NCI-H2171 (cell line): ENCODE measurements around the gene MOV10L1.
"Not testable (repeated sequence)": the region's sequence is repeated elsewhere in the genome, so short reads cannot be mapped to it uniquely, and the experiment has no call there.

Experiments
- DNase-seq: peaks from one replicate; lab custom pipeline; 2025; lab: John Stamatoyannopoulos, UW

MOV10L1 gene

DNA sequence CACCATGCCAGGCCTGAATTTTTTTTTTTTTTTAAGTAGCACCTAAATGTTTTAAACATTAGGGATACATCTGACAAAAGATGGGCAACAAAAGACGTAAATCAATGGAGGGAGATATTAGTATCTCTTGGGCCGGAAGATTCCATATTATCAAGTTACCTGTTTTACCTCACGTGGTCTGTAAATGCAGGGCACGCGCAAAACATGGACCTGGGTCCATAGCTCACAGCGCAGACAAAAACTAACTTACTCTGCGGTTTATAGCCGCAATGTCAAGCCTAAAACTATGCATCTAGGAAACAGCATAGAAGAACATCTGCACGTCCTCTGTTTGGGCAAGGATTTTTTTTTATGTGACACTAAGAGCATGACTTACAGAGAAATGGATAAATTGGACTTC is 49.2 kb downstream of the MOV10L1 start:
- DNase-seq, result no peak

DNA sequence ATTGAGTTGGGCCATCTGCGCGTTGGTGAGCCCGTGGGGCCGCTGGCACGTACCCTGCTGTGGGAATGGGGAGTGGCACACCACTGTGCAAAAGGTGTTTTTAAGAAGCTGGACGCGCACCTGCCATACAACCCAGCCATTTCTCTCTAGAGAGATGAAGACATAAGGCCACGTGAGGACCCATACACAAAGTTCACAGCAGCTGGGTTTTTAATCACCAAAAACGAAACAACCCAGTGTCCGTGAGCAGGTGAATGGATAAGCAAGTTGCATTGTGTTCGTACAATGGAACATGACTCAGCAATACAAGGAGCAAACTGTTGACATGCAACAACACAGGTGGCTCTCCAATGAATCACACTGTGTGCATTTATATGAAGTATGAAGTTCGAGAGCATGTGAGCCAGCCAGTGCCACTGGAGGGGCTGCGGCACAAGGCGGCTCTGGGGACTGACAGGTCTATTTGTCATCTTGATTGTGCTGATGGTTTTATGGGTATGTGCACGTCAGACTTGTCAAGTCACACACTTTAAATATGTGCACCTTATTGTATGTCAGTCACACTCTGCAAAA is 50.1 kb downstream of the MOV10L1 start:
- DNase-seq, result peak; percentile 74

DNA sequence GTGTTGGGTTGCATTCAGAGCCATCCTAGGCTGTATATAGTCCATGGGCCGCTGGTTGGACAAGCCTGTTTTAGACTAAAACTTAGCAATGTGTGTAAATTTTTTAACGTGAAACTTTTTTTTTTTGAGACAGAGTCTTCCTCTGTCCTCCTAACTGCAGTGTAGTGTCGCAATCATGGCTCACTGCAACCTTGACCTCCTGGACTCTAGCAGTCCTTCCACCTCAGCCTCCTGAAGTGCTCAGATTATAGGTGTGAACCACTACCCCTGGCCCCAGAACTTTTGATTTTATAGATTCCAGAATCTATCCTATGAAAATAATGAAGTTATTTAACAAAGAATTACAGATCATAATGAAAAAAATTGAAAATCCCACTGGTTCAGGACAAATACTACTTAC is 50.8 kb downstream of the MOV10L1 start:
- DNase-seq, result no peak

DNA sequence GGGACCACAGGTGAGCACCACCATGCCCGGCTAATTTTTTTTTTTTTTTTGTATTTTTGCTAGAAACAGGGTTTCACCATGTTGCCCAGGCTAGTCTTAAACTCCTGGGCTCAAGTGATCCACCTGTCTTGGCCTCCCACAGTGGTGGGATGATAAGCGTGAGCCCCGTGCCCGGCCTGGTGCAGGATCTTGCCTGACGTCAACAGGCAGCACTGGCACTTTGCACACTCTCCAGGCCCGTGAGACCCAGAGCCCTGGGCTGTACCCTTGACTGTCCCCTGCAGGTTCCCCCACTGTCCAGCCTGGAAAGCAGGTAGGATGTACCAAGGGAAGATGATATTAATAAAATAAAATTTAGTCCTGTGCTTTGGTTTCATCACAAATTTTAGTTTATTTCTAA is 51.7 kb downstream of the MOV10L1 start:
- DNase-seq, result no peak

DNA sequence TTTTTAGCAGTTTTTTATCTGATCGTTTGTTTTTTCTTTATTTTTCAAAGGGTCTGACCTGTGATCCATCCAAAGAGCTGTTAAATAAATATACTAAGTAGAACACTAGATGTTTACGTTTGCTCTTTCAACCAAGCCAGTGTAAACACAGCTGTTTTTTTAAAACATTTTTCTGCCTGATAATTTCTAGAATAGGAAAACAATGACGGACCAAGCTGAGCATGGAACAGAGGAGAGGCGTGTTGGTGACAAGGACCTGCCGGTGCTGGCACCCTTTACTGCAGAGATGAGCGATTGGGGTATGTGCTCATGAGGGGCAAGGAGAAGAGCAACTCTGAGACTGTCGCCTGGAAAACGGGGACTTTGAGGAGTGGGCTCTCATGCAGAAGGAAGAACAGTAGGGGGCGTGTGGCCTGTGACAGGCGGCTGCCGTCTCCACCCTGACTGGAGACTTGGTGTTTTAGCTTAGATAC is 52.1 kb downstream of the MOV10L1 start:
- no peak for DNase-seq

DNA sequence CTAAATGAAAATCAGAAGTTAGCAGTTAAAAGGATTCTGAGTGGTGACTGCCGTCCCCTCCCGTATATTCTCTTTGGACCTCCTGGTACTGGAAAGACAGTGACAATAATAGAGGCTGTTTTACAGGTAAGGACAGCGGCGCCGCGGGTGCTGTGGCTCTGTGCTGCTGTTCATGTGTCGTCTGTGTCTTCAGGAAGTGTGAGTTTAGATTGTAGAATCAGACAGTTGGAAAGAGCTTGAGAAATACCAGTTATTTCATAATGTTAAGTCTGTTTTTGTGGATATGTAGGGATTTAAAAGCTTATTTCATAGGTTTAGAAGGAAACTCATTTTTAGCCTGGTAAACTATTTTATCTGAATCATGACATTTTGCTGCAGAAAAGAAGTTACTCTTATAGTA is 53.3 kb downstream of the MOV10L1 start:
- no peak for DNase-seq

DNA sequence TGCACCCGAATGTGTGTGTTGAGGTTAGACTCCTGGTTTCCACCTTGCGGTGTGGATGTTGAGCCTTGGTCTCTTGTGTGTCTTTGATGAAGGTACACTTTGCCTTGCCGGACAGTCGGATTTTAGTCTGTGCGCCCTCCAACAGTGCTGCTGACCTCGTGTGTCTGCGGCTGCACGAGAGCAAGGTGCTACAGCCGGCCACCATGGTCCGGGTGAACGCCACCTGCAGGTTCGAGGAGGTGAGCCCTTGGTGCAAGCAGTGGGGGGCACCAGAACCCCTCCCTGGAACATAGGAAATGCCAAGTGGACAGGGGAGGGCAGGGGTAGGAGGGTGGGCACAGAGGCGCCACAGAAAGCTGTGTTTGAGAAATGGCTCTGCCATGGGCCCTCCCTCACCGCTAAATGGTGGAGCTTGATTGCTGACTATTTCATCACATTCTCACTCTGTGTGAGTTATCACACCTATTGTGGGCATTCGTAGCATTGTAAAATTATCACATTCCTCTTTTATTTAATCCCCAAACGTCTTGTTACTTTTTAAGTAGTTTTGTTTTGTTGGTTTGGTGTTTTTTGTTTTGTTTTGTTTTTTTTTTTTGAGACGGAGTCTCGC is 54.3 kb downstream of the MOV10L1 start:
- no peak for DNase-seq

DNA sequence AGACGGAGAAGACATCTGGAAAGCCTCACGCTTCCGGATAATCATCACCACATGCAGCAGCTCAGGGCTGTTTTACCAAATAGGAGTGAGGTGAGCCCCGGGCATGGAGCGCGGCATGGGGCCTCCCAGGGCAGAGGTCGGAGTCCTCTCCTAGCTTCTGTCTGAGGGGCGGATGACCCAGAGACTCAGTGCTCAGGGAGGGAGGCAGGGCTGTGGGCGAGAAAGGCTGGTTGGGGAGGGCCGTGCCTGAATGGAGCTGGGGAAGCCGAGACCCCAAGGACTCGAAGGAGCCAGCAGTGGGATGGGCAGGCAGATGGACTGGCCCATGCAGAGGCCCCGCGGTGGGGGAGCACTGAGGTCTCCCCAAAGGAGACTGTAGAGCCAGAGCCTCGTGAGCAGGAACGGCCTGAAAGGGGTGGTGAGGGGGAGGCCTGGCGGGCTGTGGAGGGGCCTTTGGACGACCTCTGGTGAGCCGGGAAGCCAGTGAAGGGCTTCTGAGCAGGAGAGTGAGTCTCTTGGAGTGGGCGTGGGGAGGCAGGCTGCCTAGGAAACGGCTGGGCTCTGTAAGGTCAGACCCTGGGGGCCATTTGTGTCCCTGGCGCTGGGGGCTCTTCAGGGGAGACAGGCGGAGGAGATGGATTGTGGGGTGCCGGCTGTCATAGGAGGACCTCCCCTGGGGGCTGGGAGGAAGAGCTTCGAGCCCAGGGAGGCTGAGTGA is 56.1 kb downstream of the MOV10L1 start:
- no peak for DNase-seq

DNA sequence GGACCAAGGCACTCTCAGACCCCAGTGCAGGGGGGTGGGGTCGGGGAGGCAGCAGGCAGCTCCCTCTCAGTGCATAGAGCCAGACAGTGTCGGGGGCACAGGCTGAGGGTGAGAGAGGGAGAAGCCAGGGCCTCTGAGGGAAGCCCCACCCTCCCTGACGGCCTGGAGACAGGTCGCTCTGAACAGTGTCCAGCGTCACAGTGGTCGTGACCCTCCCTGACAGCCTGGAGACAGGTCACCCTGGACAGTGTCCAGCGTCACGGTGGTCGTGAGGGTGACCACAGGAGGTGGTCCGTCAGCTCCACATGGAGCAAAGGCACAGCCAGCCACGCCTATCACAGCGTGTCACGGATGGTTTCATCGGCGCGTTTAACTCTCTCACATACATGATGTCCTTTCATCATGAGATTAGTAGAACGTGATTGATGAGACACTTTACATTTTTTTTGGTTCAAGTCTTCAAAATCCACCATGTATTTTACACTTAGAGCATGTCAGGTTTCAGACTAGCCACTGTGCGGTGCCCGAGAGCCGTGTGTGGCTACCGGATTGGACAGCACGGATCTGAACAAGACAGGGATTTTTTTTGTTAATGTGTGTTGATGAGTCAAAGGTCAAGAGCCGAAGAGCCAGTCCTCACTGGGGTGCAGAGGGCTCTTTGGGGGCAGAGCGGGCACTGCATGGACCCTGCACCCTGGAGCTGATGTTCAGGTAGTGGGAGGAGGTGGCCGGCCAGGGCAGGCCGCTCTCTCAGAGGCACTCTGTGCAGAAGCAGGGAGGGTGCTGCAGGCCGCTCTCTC is 56.8 kb downstream of the MOV10L1 start:
- no peak for DNase-seq

DNA sequence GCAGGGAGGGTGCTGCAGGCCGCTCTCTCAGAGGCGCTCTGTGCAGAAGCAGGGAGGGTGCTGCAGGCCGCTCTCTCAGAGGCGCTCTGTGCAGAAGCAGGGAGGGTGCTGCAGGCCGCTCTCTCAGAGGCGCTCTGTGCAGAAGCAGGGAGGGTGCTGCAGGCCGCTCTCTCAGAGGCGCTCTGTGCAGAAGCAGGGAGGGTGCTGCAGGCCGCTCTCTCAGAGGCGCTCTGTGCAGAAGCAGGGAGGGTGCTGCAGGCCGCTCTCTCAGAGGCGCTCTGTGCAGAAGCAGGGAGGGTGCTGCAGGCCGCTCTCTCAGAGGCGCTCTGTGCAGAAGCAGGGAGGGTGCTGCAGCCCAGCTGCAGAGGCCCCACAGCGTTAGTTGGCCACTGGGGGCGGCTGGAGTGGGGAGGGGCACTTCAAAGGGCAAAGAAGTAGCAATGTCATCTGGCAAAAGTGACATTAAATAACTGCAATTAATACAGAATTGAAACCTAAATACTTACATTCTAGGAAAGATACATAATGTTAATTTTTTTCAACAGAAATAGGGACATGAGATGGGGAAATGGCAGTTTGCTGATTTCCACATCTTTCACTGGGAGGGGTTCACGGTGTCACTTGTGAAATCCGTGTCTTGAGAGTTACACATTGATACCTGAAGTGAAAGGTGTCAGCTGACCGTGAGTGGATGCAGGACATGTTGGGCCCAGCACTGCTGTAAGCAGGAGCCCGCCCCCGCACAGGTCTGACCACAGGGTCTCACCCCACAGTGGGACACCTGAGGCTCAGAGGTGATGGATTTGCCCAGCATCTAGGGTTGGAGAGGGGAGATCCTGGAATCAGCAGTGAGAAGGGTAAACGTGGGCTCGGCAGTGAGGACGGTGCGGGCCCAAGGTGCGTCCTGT is 57.7 kb downstream of the MOV10L1 start:
- not testable (repeated sequence) for DNase-seq

DNA sequence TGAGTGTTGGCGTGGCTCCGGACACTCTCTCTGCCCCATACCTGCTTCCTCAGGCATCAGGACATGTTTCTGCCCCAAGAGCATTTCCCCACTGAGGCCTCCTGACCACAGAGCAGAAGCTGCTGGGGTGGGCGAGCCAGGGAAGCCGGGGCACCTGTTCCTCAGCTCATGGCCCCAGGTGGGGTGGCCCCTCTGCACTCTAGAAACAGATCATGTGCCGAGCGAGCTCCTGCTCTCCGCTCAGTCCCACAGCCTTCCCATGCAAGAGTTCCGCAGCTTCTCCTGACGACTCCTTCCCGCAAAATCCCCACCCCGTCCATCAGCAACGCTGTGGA is 58.3 kb downstream of the MOV10L1 start:
- DNase-seq, result no peak

DNA sequence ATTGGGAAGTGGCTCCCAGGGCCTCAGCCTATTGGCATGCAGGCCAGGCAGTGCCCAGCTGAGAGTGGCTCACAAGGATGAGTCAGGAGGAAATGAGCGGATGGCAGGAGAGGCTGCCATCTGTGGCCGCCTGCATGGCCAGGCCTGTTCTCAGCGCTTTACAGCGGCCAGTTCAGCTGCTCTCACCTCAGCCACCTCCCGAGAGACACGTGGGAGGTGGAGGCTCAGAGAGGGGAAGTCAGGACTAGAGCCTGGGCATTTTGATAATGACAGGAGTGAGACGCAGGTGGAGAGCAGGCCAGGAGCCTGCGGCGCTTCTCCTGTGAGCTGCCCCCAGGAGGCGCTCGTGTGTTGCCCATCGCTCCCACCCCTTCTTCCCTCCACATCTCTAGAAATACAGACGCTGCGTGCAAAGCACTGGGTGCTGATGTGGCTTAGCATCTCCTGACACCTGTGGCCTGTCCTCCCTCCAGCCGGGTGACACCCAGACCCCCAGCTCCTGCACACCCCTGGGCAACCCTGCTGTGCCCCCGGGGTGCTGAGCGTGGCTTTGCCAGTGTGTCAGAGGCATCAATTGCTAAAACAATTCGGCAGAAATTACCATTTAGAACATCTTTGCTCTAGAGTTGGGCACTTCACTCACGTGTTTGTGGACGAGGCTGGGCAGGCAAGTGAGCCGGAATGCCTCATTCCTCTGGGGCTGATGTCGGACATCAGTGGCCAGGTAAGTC is 59.4 kb downstream of the MOV10L1 start:
- DNase-seq, result no peak

DNA sequence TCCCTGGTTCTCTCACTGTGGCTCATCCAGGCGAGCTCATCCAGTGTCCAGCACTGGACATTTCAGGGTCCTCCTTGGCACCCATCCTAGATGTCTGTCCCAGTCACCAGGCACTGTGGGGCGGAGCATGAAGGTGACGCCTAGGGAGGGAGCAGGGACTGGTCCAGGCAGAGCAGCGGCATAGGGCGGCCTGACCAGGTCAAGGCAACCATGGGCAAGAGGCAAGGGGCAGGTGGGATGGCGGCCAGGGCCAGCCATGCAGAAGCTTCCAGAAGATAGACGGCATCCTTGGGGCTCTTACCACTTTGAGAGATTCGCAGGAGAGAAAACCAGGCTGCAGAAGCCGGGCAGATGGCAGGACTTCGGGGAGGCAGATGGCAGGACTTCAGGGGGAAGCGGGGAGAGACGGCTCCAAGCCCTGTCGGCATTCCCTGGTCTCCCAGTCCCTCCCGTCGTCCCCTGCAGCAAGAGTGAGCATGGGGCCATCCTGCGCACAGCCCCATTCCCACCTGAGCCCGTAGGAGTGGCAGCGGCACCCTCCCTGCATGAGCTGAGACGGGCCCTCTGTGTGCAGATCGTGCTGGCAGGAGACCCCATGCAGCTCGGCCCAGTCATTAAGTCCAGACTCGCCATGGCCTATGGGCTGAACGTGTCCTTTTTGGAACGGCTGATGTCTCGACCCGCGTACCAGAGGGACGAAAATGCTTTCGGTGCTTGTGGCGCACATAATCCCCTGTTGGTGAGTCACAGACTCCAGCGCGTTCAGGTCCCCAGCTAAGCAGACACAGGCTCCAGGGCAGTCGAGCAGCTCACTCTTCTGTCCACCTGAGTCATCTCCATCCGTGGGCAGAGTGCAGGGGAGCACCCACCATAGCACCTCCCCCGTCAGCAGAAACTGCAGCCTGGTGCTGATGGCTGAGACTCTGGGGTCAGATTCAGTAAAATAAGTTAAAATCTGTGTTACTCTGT is 60.6 kb downstream of the MOV10L1 start:
- peak; percentile 42 for DNase-seq

DNA sequence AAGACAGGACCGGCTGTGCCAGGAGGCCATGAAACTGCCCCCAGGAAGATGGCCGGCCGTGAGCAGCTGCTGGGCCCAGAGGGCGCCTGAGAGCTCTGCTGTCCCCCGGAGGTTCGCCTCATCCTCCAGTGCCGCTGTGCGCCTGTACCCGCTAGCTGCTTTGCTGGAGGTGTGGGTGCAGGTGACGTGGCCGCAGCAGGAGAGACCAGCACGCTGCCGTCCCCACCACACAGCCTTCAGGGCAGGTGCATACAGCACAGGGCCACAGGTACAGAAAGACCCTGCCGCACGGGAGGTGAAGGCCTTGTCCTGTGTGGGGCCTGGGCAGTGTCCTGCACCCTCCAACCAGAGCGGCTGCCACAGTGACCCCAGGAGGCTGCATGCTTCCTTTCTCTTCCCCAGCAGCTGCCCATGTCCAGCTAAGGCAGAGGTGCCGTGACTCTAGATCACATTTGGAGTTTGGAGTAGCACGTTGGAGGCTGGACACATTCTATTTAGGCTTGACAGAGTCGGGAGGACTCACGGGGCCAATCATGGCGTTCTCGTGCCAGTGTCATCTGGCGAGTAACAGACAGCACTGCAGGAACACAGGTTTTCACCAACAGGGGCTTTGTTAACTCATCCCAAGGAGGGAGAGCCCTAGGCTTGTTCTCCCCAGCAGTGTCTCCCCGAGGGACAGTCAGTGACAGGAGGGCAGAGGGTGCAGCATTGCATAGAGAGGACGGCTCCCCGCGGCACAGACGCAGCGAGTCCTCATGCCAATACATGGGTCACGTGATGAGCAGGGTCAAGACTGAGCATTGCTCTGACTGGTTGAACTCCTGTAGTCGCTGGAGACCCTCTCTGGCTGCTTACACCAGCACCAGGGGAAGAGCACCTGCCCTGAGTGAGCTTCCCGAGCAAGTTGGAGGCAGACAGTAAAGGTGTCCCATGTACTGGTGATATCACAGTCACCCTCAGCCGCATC is 62.0 kb downstream of the MOV10L1 start:
- DNase-seq, result no peak

DNA sequence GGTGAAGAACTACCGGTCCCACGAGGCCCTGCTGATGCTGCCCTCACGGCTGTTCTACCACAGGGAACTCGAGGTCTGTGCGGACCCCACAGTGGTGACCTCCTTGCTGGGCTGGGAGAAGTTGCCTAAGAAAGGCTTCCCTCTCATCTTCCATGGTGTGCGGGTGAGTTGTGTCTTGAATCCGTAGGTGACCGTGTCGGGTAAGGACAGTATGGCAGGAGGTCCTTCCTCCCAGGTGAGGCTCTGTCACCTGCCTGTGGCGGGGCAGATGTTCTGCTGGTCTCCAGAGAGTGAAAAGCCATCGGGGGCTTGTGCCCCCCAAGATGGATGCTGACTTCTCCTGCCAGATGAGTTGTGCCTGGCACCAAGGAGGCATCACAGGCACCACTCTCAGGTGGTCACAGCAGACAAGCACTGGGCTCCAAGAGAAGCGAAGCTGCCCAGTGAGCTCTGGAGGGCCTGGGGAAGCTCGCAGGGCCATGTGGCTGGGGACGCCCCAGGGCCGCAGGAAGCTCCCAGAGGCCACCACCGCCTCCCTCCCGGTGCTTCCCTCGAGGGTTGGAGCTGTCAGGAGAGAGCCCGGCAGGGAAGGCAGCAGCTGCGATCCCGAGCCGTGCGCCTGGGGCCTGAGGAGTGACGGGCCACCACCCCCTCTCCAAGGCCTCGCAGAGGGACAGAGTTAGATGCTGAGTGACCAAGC is 63.4 kb downstream of the MOV10L1 start:
- no peak for DNase-seq

DNA sequence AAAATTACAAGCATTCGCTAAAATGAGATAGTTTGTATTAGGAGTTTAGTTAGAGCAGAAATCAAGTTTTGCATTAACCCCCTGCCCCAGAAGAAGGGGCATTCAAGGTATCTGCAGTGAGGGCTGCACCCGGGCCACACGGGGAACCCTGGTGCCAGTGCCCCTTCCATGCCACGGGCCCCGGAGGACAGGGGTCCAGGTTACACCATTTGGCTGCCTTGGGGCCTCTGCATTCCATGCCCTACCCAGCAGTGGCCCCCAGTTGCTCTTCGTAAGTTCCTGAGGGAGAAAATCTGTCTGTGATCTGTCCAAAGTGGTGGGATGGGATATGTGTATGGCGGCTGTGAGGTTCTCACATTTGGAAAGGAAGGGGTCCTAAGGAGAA is 63.9 kb downstream of the MOV10L1 start:
- DNase-seq, result no peak

DNA sequence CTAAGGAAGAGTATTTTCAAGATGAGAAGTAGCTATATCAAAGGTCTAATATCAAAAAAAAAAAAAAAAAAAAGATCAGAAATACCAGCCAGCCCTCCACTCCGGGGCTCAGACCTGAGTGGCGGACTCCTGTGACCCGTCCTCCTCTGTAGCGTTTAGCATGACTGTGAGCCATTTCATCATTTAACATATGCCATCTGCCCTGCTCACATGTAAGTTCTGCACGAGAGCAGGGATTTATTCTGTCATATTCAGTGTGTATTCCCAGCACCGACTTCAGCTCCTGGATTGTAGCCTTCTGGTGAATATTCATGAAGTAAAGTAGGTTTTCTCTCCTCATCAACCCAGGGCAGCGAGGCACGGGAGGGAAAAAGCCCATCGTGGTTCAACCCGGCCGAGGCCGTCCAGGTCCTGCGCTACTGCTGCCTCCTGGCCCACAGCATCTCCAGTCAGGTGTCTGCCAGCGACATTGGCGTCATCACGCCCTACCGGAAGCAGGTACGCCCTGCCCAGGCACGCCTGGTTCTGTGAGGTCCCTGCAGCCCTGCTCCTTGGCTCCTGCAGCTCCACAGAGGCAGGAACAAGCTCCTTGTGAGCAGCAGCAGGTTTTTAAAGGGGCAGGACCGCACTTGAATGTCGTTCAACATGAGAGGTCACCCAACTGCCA is 68.0 kb downstream of the MOV10L1 start:
- DNase-seq, result peak; percentile 43

DNA sequence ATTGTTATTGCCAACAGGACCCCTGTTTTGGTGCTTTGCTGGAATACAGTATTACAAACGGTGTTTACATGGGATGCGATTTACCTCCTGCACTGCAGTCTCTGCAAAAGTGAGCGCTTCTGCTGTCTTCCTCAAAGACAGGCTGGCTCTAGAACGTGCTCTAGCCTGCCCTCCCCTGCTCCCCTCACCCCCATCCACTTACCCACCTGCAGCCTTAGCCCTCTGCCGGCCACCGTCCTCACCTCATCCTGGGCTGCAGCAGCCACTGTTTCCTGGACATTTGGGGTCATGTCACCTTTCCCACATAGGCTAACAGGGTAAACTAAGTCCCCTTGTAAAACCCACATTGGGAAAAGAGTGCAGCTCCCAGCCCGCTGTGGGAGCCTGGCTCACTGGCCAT is 71.1 kb downstream of the MOV10L1 start:
- DNase-seq, result no peak
